ENCODE measurements around the gene ZFYVE19.

The ZFYVE19 gene

GRCh38 chr15:40815042-40815698 lies 8.3 kb downstream of the ZFYVE19 start:
- no peak for DNase-seq

- DNase-seq: no peak
These were observed 12.2 kb downstream of the ZFYVE19 start for GRCh38 chr15:40819048-40819447.

- DNase-seq: no peak
These were observed 14.3 kb downstream of the ZFYVE19 start for GRCh38 chr15:40821195-40821594.

DNA sequence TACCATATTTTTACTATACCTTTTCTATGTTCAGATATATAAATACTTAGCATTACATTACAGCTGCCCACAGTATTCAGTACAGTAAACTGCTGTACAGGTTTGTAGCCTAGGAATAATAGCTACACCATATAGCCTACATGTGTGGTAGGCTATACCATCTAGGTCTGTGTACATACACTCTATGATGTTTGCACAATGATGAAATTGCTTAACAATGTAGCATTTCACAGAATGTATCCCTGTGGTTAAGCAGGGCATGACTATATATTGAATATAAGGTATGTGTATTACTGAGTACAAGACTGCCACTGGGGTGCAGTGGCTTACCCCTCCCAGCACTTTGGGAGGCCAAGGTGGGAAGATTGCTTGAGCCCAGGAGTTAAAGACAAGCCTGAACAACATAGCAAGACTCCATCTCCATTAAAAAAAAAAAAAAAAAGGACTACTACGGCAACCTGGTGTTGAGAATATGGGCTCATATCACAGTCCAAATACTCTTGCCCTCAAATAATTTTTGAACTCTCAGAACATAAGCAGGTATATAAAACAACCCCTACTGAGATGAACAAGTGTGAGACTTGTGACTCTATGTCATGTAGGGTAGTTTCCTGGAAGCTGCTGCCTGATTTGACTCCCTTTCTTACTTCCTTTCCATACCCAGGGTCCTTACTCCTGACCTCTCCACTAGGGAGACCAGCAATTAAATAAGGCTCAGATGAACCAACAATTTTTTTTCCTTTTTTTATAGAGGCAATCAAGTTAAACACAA lies 16.9 kb downstream of the ZFYVE19 start:
- DNase-seq: no peak

GRCh38 chr15:40825661-40826422 lies 19.0 kb downstream of the ZFYVE19 start:
- no peak for DNase-seq

- DNase-seq: no peak
These were observed 19.7 kb downstream of the ZFYVE19 start for GRCh38 chr15:40826423-40827075.

GRCh38 chr15:40828447-40829036 lies 21.7 kb downstream of the ZFYVE19 start, which contains the start of gene PPP1R14D:
Gene PPP1R14D (minus strand): TSS chr15:40828708. CDS start chr15:40828641, 67 bp downstream.
- no peak for DNase-seq

GRCh38 chr15:40829115-40829514 lies 22.2 kb downstream of the ZFYVE19 start:
- DNase-seq: no peak

DNA sequence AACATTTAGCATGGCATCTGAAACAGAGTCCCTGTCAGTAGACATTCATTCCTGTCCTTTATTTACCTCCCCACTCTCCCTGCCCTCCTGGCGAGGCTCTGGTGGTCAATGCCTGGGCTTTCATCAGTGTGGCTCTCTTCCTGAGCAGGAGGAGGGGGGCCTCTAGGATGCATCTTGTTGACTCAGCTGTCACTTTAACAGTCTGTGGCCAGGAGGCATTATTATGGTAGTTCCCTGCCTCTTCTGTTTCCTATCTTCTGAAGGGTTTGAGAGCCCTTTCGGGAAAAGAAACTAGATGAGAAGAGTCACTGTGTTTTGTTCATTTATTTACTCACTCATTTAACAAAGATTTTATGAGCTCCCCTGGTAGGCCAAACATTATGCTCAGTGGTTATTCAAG lies 24.0 kb downstream of the ZFYVE19 start:
- no peak for DNase-seq

- no peak for DNase-seq
These were observed 25.0 kb downstream of the ZFYVE19 start for GRCh38 chr15:40831861-40832260.

GRCh38 chr15:40832903-40833302 lies 26.0 kb downstream of the ZFYVE19 start:
- DNase-seq: no peak

- DNase-seq: no peak
These were observed 29.1 kb downstream of the ZFYVE19 start for GRCh38 chr15:40836020-40836419.

DNA sequence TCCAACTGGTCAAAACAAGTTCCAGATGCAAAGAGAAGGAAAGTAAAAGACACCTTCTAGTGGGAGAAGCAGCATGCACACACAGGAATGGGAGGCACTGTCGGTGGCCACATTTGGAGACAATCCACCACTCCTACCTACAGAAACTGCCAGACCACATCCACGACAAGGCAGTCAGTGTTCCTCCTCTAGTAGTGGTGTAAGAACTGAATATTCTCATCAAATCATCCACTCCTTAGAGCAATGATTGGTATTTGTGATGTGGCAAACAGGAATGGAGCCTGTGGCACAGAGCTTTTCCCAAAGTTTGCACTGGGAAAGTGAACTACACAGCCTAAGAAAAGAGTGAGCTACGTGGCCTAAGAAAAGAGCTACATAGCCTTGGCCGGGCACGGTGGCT lies 31.9 kb downstream of the ZFYVE19 start:
- DNase-seq: no peak

DNA sequence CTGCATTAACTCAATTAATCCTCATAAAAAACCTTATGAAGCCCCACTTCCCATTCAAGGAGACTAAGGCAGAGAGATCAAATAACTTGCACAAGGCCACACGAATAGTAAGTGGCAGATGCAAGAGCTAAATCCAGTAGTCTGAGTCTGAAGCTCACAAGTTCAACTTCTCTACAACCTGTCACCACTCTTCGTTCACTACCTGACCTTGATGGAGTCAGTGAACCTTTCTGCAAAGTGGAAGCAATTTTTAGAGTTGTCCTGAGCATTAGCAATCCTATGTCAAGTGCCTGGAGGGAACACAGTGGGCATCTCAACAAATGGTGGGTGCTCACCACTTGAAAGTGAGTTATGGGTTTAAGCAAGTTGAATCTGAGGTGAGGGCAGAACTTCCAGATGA lies 34.9 kb downstream of the ZFYVE19 start:
- DNase-seq: no peak

DNA sequence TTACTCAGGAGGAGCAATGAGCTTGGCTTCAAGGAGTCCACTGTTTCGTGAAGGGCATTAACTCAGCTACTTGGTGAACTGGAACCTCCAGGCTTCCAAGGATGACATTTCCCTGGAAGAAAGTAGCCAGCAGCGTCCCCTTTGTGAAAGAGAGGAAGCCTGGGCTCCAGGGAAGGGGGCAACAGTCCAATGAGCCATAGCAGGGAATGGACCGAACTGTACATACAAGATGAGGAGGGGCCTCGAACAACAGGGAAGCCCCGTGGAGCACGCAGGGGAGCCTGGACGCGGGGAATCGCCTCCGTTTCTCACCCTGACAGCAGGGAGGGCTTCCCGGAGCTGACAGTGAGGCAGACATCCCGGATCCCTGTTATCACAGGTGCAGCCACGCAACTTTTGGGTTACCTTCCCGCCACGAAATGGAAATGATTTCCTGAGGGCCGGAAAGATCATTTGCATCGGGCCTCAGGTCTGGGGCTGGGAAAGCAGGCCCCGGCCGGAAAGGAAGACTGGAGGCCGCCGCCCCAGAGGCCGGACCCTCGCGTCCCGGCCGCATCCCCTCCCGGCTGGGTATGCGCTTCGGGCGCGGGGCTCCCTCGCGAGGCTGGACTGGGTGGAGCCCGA lies 36.5 kb downstream of the ZFYVE19 start:
- DNase-seq: no peak

DNA sequence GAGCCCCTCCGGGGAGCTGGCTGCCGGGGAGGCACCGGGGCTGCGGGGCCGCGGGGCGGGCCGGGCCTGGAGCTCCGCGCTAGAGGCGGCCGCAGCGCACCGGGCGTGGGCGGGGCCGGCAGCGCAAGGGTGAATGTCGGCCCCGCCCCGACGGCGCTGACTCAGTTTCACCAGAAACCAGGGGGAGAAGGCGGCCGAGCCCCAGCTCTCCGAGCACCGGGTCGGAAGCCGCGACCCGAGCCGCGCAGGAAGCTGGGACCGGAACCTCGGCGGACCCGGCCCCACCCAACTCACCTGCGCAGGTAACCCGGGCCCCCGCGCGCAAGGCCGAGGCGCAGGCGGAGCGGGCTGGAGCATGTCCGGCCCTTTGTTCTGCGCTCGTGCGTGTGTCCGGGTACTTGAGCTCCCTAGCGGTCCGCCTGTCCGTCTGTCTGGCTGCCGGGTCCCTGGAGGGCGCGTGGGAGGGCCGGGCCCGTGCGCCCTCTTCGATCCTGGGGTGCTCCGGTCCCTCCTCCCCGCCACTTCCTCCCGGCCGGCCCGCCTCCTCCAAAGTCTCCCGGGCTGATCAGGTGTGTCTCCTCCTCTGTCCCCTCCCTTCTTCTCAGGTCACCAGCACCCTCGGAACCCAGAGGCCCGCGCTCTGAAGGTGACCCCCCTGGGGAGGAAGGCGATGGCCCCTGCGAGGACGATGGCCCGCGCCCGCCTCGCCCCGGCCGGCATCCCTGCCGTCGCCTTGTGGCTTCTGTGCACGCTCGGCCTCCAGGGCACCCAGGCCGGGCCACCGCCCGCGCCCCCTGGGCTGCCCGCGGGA lies 37.2 kb downstream of the ZFYVE19 start, which contains the start of gene SPINT1:
SPINT1 (plus strand) TSS at position 164 of the 811 bp plus-strand sequence; CDS start at position 671, 507 bp downstream.
- peak; percentile 64 to 74 for DNase-seq

DNA sequence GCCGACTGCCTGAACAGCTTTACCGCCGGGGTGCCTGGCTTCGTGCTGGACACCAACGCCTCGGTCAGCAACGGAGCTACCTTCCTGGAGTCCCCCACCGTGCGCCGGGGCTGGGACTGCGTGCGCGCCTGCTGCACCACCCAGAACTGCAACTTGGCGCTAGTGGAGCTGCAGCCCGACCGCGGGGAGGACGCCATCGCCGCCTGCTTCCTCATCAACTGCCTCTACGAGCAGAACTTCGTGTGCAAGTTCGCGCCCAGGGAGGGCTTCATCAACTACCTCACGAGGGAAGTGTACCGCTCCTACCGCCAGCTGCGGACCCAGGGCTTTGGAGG lies 37.8 kb downstream of the ZFYVE19 start:
- peak; percentile 20 to 32 for DNase-seq

DNA sequence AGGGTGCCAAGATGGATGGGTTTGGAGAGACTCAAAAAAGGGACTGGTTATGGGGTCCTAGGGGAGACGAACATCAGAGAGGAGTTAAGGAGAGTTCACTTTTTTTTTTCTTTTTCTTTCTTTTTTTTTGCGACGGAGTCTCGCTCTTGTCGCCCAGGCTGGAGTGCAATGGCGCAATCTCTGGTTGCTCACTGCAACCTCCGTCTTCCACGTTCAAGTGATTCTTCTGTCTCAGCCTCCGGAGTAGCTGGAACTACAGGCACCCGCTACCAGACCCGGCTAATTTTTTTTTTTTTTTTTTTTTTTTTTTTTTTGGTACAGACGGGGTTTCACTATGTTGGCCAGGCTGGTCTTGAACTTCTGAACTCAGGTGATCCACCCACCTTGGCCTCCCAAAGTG lies 38.1 kb downstream of the ZFYVE19 start:
- no peak for DNase-seq

DNA sequence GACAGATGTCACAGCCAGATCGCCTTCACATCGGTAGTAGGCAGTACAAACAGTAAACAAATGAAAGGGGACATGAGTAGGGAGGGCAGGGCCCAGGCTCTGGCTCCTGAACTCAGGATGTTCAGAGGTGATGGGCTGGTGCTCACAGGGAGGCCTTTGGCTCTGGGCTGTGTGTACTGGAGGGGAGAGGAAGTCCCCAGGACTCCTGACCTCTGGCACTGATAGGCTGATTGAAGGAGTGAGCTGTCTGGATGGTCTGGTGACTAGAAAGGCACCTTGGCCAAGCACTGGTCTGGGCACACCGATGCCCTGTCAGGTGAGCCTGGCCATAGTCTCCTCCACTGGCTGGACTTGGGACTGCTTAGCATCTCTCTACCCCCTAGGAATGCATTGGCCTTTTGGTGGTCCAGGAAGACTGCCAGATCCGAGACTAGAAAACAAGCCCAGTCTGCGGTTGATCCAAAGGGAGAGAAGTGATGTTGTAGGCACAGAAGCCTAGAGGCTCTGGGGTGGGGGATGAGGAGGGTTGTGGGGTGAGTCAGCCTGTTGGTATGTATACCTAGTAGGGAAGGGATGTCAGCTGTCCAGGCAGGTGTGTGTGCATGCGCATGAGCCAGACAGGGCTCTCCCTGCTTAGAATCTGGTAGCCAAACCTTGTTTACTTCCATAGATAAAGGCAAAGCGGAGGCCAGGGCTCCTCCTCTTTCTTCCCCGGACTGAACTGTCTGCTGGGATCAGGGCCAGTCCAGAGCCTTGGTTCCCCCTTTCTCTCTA lies 38.8 kb downstream of the ZFYVE19 start:
- DNase-seq: no peak

DNA sequence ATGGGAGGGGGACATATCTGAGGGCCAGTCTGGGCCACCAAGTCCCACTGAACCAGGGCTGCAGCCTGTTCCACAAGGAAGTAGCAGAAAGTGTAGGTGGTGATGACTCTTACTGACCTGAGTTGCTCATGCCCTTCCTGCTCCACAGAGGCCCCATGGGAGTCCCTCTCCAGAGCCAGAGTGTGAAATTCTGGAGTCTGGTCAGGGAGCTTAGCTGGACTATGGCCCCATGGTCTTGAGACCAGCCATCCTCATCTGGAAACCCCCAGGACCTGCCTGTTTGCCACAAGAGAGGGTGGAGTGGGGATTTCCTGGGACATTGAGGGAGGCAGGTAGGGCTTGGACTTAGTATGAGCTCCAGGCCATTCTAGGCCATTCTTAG lies 39.9 kb downstream of the ZFYVE19 start:
- DNase-seq: no peak
